Fibroblast of mammary gland (primary cell): ENCODE results near the gene CLEC16A.

Source experiments
- DNase-seq: peaks from one replicate; pipeline ENCODE4 v3.0.0-alpha.2; 2010; ENCODE audit warnings: low read depth
- H3K4me3 ChIP-seq: 2 replicates; pipeline ENCODE4 v1.5.1; 2011; ENCODE audit warnings: low read depth, mild to moderate bottlenecking, low read length, moderate library complexity; ENCODE audit not compliant: control insufficient read depth
- TF ChIP-seq, protein P1 (sequence below): conservative IDR thresholded peaks from 2 replicates; pipeline ENCODE4 v1.5.1; 2011; ENCODE audit warnings: low read depth, low read length, inconsistent platforms; ENCODE audit not compliant: control insufficient read depth, insufficient read depth

The CLEC16A gene

DNA sequence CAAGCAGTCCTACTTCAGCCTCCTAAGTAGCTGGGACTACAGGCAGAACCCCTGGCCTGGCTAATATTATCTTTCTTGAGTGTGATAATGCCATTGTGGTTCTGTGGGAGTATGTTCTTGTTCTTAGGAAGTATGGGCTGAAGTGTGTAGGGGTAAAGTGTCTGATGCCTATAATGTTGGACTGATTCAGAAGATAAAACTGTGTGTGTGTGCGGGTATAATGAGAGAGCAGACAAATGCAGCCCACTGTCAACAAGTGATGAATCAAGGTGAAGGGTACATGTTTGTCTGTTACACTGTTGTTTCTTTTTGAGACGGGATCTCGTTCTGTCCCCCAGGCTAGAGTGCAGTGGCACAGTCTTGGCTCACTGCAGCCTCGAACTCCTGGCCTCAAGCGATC lies 127.5 kb downstream of the CLEC16A start:
- no peak for DNase-seq
- TF ChIP-seq, protein P1, sequence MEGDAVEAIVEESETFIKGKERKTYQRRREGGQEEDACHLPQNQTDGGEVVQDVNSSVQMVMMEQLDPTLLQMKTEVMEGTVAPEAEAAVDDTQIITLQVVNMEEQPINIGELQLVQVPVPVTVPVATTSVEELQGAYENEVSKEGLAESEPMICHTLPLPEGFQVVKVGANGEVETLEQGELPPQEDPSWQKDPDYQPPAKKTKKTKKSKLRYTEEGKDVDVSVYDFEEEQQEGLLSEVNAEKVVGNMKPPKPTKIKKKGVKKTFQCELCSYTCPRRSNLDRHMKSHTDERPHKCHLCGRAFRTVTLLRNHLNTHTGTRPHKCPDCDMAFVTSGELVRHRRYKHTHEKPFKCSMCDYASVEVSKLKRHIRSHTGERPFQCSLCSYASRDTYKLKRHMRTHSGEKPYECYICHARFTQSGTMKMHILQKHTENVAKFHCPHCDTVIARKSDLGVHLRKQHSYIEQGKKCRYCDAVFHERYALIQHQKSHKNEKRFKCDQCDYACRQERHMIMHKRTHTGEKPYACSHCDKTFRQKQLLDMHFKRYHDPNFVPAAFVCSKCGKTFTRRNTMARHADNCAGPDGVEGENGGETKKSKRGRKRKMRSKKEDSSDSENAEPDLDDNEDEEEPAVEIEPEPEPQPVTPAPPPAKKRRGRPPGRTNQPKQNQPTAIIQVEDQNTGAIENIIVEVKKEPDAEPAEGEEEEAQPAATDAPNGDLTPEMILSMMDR = no peak
- H3K4me3 ChIP-seq = no peak overlapping the region

- peak; percentile 30 for DNase-seq
- H3K4me3 ChIP-seq = no peak overlapping the region
- TF ChIP-seq, protein P1 = no peak
Measured at GRCh38 chr16:11072420-11073153, 128.2 kb downstream of the CLEC16A start.

DNA sequence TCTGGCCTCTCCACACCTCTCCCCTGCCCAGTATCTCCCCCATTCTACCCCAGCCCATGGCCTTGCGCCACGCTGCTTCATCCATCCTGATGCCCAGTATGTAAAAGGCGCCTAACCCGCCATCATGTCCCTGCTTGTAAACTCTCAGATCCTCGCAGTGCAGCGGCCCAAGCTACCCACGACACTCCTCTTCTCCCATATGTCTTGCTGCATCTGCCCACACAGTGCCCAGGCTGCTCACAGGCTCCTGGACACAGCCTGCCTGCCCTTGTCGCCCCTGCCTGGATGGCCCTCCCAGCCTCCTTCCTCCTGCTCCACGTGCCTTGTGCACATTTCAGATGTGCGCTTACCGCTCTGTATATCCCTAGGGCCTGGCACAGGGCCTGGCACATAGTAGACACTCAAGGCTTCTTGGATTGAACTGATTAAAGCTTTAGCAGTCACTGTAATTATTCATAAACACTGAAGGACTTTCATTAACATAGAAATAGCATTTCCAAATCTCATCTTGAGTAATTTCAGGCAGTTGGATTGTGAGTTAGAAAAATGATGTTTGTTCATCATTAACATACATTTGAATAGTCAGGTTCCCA lies 129.1 kb downstream of the CLEC16A start:
- TF ChIP-seq, protein P1 = no peak
- DNase-seq = no peak
- H3K4me3 ChIP-seq = no peak overlapping the region

- no peak overlapping the region for H3K4me3 ChIP-seq
- TF ChIP-seq, protein P1 = no peak
- DNase-seq = no peak
Measured at GRCh38 chr16:11074131-11074530, 129.8 kb downstream of the CLEC16A start.

- TF ChIP-seq, protein P1 = no peak
- DNase-seq = no peak
- no peak overlapping the region for H3K4me3 ChIP-seq
Measured at GRCh38 chr16:11075163-11075562, 130.8 kb downstream of the CLEC16A start.

- no peak overlapping the region for H3K4me3 ChIP-seq
- TF ChIP-seq, protein P1 = no peak
- no peak for DNase-seq
Measured at GRCh38 chr16:11076259-11077018, 132.1 kb downstream of the CLEC16A start.
